Measurements from ENCODE around the gene SDHAF2. TPM values are rescaled to one million over a fixed set of nuclear protein-coding genes. Genes with fewer than 3 reads are reported as not detected.
"Not testable (repeated sequence)": the region's sequence is repeated elsewhere in the genome, so short reads cannot be mapped to it uniquely, and the experiment has no call there.

SDHAF2 gene
- polyA plus RNA-seq (2011; rRNA removed) (67.7 and 81.1 TPM in 2 replicates), polyA minus RNA-seq (2011; rRNA and poly(A)+ RNA removed) (37.9 and 60.7 TPM in 2 replicates)

GRCh38 chr11:61429691-61430582 is at the start of gene SDHAF2, which contains the start of gene CPSF7:
Gene SDHAF2 (plus strand): TSS chr11:61430124. CDS start chr11:61430147, 23 bp downstream.
Gene CPSF7 (minus strand): TSS chr11:61429975. CDS start chr11:61429235, 740 bp downstream.
- no peak for TF ChIP-seq CTCF (IDR thresholded peaks at IDR 0.05; ENCODE audit: insufficient read depth, low read depth, low read length)
- ChIA-PET CTCF (interaction anchor here (0.6 to 1.7 kb wide), 10 partner anchors 9 to 930 kb away, joined by 3 to 8 read pairs (median 3); no protein-coding TSS in a partner anchor), POLR2A (interaction anchor here (0.7 kb wide), 1 partner anchor 96 kb away, joined by 7 read pairs; no protein-coding TSS in a partner anchor)
- Histone ChIP-seq H3K4me3 (ENCODE audit: low read depth, low read length) (peak within 1 kb of the TSS; percentile 75), H3K27me3 (ENCODE audit: control insufficient read depth, insufficient read depth, low read length) (no peaks in the 10 kb centered on the region), H3K36me3 (ENCODE audit: control insufficient read depth, insufficient read depth, low read length) (peaks cover 7% of the 10 kb centered on the region)
- DNase-seq (ENCODE audit: low read depth) = peak; percentile 52

GRCh38 chr11:61380884-61381283 is 49.0 kb upstream of the SDHAF2 start:
- Histone ChIP-seq H3K4me3 (ENCODE audit: low read depth, low read length) (no peak overlapping the region), H3K27me3 (ENCODE audit: control insufficient read depth, insufficient read depth, low read length) (no peaks in the 10 kb centered on the region), H3K36me3 (ENCODE audit: control insufficient read depth, insufficient read depth, low read length) (0 out of 2 replicates have a peak, but pooled peaks cover 2% of the 10 kb centered on the region)
- ChIA-PET POLR2A (no interaction called here), CTCF (interaction anchor here (0.6 to 11.9 kb wide), 7 partner anchors 10 to 126 kb away, joined by 3 to 374 read pairs (median 3); partner anchors contain the start of genes DDB1, TKFC and TMEM216)
- no peak for DNase-seq (ENCODE audit: low read depth)
- TF ChIP-seq CTCF (IDR thresholded peaks at IDR 0.05; ENCODE audit: insufficient read depth, low read depth, low read length) = no peak

GRCh38 chr11:61383859-61384258 is 46.1 kb upstream of the SDHAF2 start:
- H3K4me3 ChIP-seq (ENCODE audit: low read depth, low read length); H3K27me3 ChIP-seq (ENCODE audit: control insufficient read depth, insufficient read depth, low read length); DNase-seq (ENCODE audit: low read depth); POLR2A ChIA-PET; H3K36me3 ChIP-seq (ENCODE audit: control insufficient read depth, insufficient read depth, low read length): not testable (repeated sequence)
- CTCF ChIA-PET = interaction anchor here (0.9 to 11.9 kb wide), 5 partner anchors 9 to 131 kb away, joined by 3 to 374 read pairs (median 11); partner anchors contain the start of genes DDB1 and TKFC

GRCh38 chr11:61384271-61385242 is 45.4 kb upstream of the SDHAF2 start:
- Histone ChIP-seq H3K27me3 (ENCODE audit: control insufficient read depth, insufficient read depth, low read length) (no peaks in the 10 kb centered on the region), H3K4me3 (ENCODE audit: low read depth, low read length) (no peak overlapping the region), H3K36me3 (ENCODE audit: control insufficient read depth, insufficient read depth, low read length) (no peaks in the 10 kb centered on the region)
- DNase-seq (ENCODE audit: low read depth) = no peak
- peak; percentile 25; the same call in 1 of the 2 replicates for TF ChIP-seq CTCF (IDR thresholded peaks at IDR 0.05; ENCODE audit: insufficient read depth, low read depth, low read length)
- ChIA-PET CTCF (interaction anchor here (0.6 to 11.9 kb wide), 19 partner anchors 9 to 1813 kb away, joined by 3 to 374 read pairs (median 8); partner anchors contain the start of genes CYB561A3, DDB1, TKFC and TMEM138), POLR2A (no interaction called here)

- no peak for DNase-seq (ENCODE audit: low read depth)
- ChIA-PET CTCF (interaction anchor here (3.2 to 4.8 kb wide), 2 partner anchors 28 to 54 kb away, joined by 13 to 82 read pairs; partner anchors contain the start of genes CYB561A3, DDB1, TKFC and TMEM138), POLR2A (no interaction called here)
- TF ChIP-seq CTCF (IDR thresholded peaks at IDR 0.05; ENCODE audit: insufficient read depth, low read depth, low read length) = no peak
- no peaks in the 10 kb centered on the region for H3K27me3 ChIP-seq (ENCODE audit: control insufficient read depth, insufficient read depth, low read length)
- H3K4me3 ChIP-seq (ENCODE audit: low read depth, low read length) = no peak overlapping the region
- H3K36me3 ChIP-seq (ENCODE audit: control insufficient read depth, insufficient read depth, low read length) = no peaks in the 10 kb centered on the region
Observed at GRCh38 chr11:61390161-61390560, 39.8 kb upstream of the SDHAF2 start.

All from BJ (cell line).